Astrocyte (in vitro differentiated cells and primary cell): ENCODE measurements around the gene HPD. TPM values are rescaled to one million over a fixed set of nuclear protein-coding genes. Genes with fewer than 3 reads are reported as not detected.

Source experiments
- DNase-seq: peaks from one replicate; pipeline ENCODE4 v3.0.0-alpha.2; 2010; ENCODE audit warnings: low read depth
- FAIRE-seq: peaks from 2 replicates; lab custom pipeline; 2011; peaks lifted over from hg19 to GRCh38; lab: Jason Lieb, UNC
- H2AFZ ChIP-seq: 2 replicates; pipeline ENCODE4 v1.6.0; 2012; ENCODE audit warnings: low read depth, low read length, inconsistent platforms
- H3K27ac ChIP-seq: 2 replicates; pipeline ENCODE4 v1.5.1; 2011; ENCODE audit warnings: low read depth, low read length, inconsistent platforms
- H3K27me3 ChIP-seq: 2 replicates; pipeline ENCODE4 v1.6.0; 2011; ENCODE audit warnings: low read length, inconsistent platforms; ENCODE audit not compliant: insufficient read depth
- H3K36me3 ChIP-seq: 2 replicates; pipeline ENCODE4 v1.5.1; 2011; ENCODE audit warnings: low read length, inconsistent platforms; ENCODE audit not compliant: insufficient read depth
- H3K4me1 ChIP-seq: 2 replicates; pipeline ENCODE4 v1.5.1; 2011; ENCODE audit warnings: low read length, inconsistent platforms; ENCODE audit not compliant: insufficient read depth
- H3K4me2 ChIP-seq: 2 replicates; pipeline ENCODE4 v1.6.0; 2012; ENCODE audit warnings: low read length, inconsistent platforms
- H3K4me3 ChIP-seq: 2 replicates; pipeline ENCODE4 v1.5.1; 2011; ENCODE audit warnings: low read depth, mild to moderate bottlenecking, low read length, inconsistent platforms; ENCODE audit not compliant: insufficient read depth
- H3K79me2 ChIP-seq: 2 replicates; pipeline ENCODE4 v1.6.0; 2012; ENCODE audit warnings: mild to moderate bottlenecking, low read length, inconsistent platforms; ENCODE audit not compliant: insufficient read depth
- H3K9ac ChIP-seq: 2 replicates; pipeline ENCODE4 v1.6.0; 2012; ENCODE audit warnings: mild to moderate bottlenecking, low read length, inconsistent platforms
- H3K9me3 ChIP-seq: 2 replicates; pipeline ENCODE4 v1.5.1; 2012; ENCODE audit warnings: low read depth, mild to moderate bottlenecking, low read length, inconsistent platforms; ENCODE audit not compliant: insufficient read depth
- H4K20me1 ChIP-seq: 2 replicates; pipeline ENCODE4 v1.6.0; 2012; ENCODE audit warnings: low read length, inconsistent platforms; ENCODE audit not compliant: insufficient read depth
- H3K27ac Mint-ChIP-seq: one replicate; pipeline ENCODE4 v1.8.0; 2021; ENCODE audit warnings: mild to moderate bottlenecking, mixed read lengths; ENCODE audit not compliant: unreplicated experiment
- H3K27me3 Mint-ChIP-seq: one replicate; pipeline ENCODE4 v1.8.0; 2021; ENCODE audit warnings: low read depth, mixed read lengths; ENCODE audit not compliant: unreplicated experiment
- H3K36me3 Mint-ChIP-seq: one replicate; pipeline ENCODE4 v1.8.0; 2021; ENCODE audit warnings: low read depth, mixed read lengths; ENCODE audit not compliant: unreplicated experiment
- H3K4me1 Mint-ChIP-seq: one replicate; pipeline ENCODE4 v1.8.0; 2021; ENCODE audit warnings: low read depth, mixed read lengths; ENCODE audit not compliant: unreplicated experiment
- H3K4me3 Mint-ChIP-seq: one replicate; pipeline ENCODE4 v1.8.0; 2021; ENCODE audit warnings: mild to moderate bottlenecking, moderate library complexity, mixed read lengths; ENCODE audit not compliant: unreplicated experiment
- H3K9me3 Mint-ChIP-seq: one replicate; pipeline ENCODE4 v1.8.0; 2021; ENCODE audit warnings: mild to moderate bottlenecking, mixed read lengths; ENCODE audit not compliant: unreplicated experiment
- CTCF ChIP-seq: IDR thresholded peaks from 2 replicates; pipeline ENCODE4 v1.5.1; 2011; ENCODE audit warnings: low read depth, mild to moderate bottlenecking, inconsistent platforms, low read length, moderate library complexity; ENCODE audit not compliant: insufficient read depth
- EZH2 ChIP-seq: IDR thresholded peaks from 2 replicates; pipeline ENCODE4 v1.6.1; 2012; ENCODE audit warnings: mild to moderate bottlenecking, low read length, inconsistent platforms; ENCODE audit not compliant: insufficient read depth
- total RNA-seq: library from RNA; stranded (reverse); gene quantifications from 2 replicates; pipeline ENCODE4 v1.2.1, GENCODE V29; 2021

The HPD gene
- total RNA-seq, 1 donor from 2014 or later = not detected

GRCh38 chr12:121812921-121813896 is 45.5 kb downstream of the HPD start:
- Mint-ChIP-seq H3K36me3 (peaks cover 16% of the 10 kb centered on the region), H3K27ac (peak overlapping the region; percentile 26), H3K27me3 (no peaks in the 10 kb centered on the region), H3K4me1 (peaks cover 6% of the 10 kb centered on the region), H3K4me3 (peak overlapping the region; percentile 87), H3K9me3 (no peaks in the 10 kb centered on the region)
- Histone ChIP-seq H2AFZ (no peak overlapping the region), H3K4me2 (peak overlapping the region; percentile 88), H4K20me1 (peaks cover 84% of the 10 kb centered on the region), H3K27ac (no peak overlapping the region), H3K36me3 (peaks cover 34% of the 10 kb centered on the region), H3K4me3 (peak overlapping the region; percentile 64), H3K9ac (peak overlapping the region; percentile 66), H3K9me3 (no peaks in the 10 kb centered on the region), H3K27me3 (no peaks in the 10 kb centered on the region), H3K79me2 (peaks cover 82% of the 10 kb centered on the region), H3K4me1 (peaks cover 23% of the 10 kb centered on the region)
- FAIRE-seq (no peak), DNase-seq (no peak)
- TF ChIP-seq CTCF (no peak), EZH2 (no peak)

GRCh38 chr12:121812320-121812871 is 46.3 kb downstream of the HPD start:
- Histone ChIP-seq H3K9me3 (no peaks in the 10 kb centered on the region), H3K27me3 (no peaks in the 10 kb centered on the region), H3K4me3 (peak overlapping the region; percentile 64), H4K20me1 (peaks cover 86% of the 10 kb centered on the region), H3K9ac (peak overlapping the region; percentile 66), H3K79me2 (peaks cover 88% of the 10 kb centered on the region), H3K4me1 (peaks cover 23% of the 10 kb centered on the region), H3K27ac (peak overlapping the region; percentile 18), H2AFZ (no peak overlapping the region), H3K4me2 (peak overlapping the region; percentile 88), H3K36me3 (peaks cover 35% of the 10 kb centered on the region)
- TF ChIP-seq EZH2 = no peak
- no peak for TF ChIP-seq CTCF
- H3K27me3 Mint-ChIP-seq = no peaks in the 10 kb centered on the region
- FAIRE-seq (no peak), DNase-seq (peak; percentile 49)
- peaks cover 6% of the 10 kb centered on the region for H3K4me1 Mint-ChIP-seq
- no peaks in the 10 kb centered on the region for H3K9me3 Mint-ChIP-seq
- H3K36me3 Mint-ChIP-seq = peaks cover 16% of the 10 kb centered on the region
- peak overlapping the region; percentile 34 for H3K27ac Mint-ChIP-seq
- H3K4me3 Mint-ChIP-seq = peak overlapping the region; percentile 87
